Stimulated activated naive CD8-positive, alpha-beta T cell treated with anti-CD3 and anti-CD28 coated beads, Interleukin-15, Interleukin-2, amounts not matched to agents 100 ng/mL and 50 ng/mL, for 24 hours (primary cell): ENCODE measurements around the gene NIFK.
"Not testable (repeated sequence)": the region's sequence is repeated elsewhere in the genome, so short reads cannot be mapped to it uniquely, and the experiment has no call there.

Experiments
- H3K27ac Mint-ChIP-seq: one replicate; pipeline ENCODE4 v1.8.0; 2021; ENCODE audit warnings: mild to moderate bottlenecking, mixed read lengths
- H3K27me3 Mint-ChIP-seq: one replicate; pipeline ENCODE4 v1.8.0; 2021; ENCODE audit warnings: mixed read lengths
- H3K36me3 Mint-ChIP-seq: one replicate; pipeline ENCODE4 v1.8.0; 2021; ENCODE audit warnings: low read depth, mixed read lengths
- H3K4me1 Mint-ChIP-seq: one replicate; pipeline ENCODE4 v1.8.0; 2021; ENCODE audit warnings: low read depth, mixed read lengths
- H3K4me3 Mint-ChIP-seq: one replicate; pipeline ENCODE4 v1.8.0; 2021; ENCODE audit warnings: mild to moderate bottlenecking, mixed read lengths
- H3K9me3 Mint-ChIP-seq: one replicate; pipeline ENCODE4 v1.8.0; 2021; ENCODE audit warnings: mixed read lengths

The NIFK gene

DNA sequence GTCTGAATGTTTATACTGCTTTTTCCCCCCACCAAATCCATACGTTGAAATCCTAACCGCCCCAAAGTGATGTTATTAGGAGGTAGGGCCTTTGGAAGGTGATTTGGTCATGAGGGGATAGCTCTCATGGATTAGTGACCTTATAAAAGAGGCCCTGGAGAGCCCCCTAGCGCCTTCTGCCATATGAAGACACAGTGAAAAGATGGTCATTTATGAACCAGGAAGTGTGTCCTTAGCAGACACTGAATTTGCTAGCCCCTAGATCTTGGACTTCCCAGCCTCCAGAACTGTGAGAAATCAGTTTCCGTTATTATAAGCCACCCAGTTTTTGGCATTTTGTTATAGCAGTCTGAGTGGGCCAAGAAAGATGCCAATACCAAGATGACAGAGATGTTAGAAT is 11.5 kb upstream of the NIFK start:
- no peaks in the 10 kb centered on the region for H3K27me3 Mint-ChIP-seq
- H3K27ac Mint-ChIP-seq, result no peak overlapping the region
- H3K4me3 Mint-ChIP-seq, result no peak overlapping the region

DNA sequence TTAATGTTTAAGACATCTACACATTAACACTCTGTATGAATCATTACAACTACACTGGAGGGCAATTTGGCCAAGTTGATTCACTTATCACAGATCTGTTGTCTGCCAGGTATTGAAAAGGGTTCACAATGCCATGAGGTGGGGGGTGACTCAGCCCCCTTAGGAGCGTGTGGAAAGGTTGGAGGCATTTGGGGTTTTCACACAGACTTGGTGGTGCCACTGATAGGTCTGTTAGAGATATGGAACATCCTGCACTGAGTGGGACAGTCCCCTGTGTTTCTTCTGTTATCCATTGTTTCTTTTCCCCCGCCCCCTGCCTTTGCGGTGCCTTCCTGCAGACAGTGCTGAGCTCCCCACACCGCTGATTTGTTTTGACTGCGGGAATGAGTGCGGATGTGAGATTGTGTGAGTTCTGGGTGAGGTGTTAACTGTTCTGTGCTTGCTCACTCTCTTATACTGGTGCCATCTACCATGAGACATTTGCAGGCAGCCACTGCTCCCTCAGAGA is 9.4 kb upstream of the NIFK start:
- Mint-ChIP-seq H3K4me3 (peak overlapping the region; percentile 24), H3K9me3 (no peaks in the 10 kb centered on the region), H3K36me3 (no peaks in the 10 kb centered on the region), H3K27me3 (no peaks in the 10 kb centered on the region), H3K27ac (peak overlapping the region; percentile 90), H3K4me1 (peaks cover 28% of the 10 kb centered on the region)

More for the DNA sequence above, 11.5 kb upstream of the NIFK start:
- H3K36me3 Mint-ChIP-seq, result no peaks in the 10 kb centered on the region
- peaks cover 28% of the 10 kb centered on the region for H3K4me1 Mint-ChIP-seq
- H3K9me3 Mint-ChIP-seq, result no peaks in the 10 kb centered on the region

DNA sequence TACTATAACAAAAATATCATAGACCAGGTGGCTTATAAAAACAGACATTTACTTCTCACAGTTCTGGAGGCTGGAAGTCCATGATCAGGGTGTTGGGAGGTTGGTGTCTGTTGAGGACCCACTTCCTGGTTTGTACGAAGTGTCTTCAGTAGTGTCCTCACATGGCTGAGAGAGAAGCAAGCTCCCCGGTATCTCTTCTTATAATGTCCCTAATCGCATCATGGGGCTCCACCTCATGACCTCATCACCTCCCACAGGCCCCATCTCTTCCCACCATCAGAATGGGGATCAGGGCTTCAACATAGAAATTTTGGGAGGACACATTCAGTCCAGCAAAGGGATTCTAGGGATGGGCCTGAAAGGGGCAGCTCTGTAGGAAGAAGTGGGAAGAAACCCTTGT is 4.8 kb upstream of the NIFK start:
- Mint-ChIP-seq H3K27ac (peak overlapping the region; percentile 3), H3K4me1 (peaks cover 36% of the 10 kb centered on the region), H3K4me3 (no peak overlapping the region), H3K36me3 (peaks cover 3% of the 10 kb centered on the region), H3K9me3 (no peaks in the 10 kb centered on the region), H3K27me3 (no peaks in the 10 kb centered on the region)

DNA sequence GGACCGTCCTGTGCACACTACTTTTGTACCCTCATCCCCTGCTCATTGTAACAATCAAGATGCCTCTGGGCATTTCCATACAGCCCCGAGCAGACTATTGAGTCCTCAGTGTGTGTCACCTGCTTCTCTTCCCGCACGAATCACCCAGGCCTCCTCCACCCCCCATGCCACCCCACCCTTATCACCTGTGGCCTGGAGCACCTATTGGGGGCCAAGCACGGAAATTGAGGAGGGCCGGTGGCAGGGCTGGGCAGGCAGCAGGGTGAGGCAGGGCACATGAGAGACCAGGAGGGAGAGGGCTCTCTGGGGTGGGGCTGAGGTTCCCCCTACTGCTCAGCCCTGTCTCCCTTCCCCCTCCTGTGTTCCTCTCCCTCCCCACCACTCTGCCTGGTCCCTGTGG is 4.3 kb upstream of the NIFK start:
- Mint-ChIP-seq H3K27ac (no peak overlapping the region), H3K36me3 (peaks cover 8% of the 10 kb centered on the region), H3K9me3 (no peaks in the 10 kb centered on the region), H3K4me3 (no peak overlapping the region), H3K27me3 (no peaks in the 10 kb centered on the region), H3K4me1 (peaks cover 32% of the 10 kb centered on the region)

DNA sequence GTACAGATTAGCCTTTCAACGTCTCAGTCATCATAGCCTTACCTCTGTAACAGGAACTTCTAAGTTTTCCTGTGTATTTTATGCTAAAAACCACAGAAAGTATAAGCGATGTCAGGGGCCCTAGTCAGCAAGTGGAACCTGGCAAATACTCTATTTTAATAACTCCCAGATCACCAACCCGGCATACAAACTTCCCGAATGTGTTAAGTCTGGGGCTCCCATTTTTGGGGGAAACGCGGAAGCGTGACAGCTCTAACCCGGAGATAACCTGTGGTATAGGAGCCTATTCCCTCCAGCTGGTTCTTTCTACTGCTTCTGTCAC is 574 bp downstream of the NIFK start:
- Mint-ChIP-seq H3K27ac (peak overlapping the region; percentile 94), H3K4me1 (peaks cover 51% of the 10 kb centered on the region), H3K9me3 (no peaks in the 10 kb centered on the region), H3K36me3 (peaks cover 44% of the 10 kb centered on the region), H3K27me3 (no peaks in the 10 kb centered on the region), H3K4me3 (peak overlapping the region; percentile 98)

DNA sequence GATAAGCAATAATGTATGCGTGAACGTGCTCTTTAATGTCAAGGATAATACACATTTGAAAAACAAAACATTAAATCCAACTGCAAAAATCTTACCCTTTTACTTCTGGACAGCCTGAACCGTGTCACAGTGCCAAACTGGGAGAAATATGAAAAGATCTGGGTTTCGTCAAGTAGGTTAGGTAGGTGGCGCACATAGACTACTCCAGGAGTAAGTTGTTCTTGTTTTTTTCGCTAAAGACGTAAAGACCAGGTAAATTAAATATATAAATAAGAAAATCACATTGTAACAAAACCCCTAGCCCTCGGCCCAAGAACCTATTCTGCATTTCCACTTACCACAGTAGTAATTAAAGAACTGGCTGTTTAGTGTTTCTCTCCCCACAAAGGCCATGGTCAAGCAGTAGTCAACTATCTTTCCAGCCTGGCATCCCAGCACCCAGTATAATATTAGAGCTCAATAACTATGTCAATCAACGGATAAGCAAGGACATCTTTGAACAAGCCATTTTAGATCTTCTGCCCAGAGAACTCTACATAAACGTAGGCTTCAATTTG is 1.1 kb downstream of the NIFK start:
- H3K9me3 Mint-ChIP-seq, result no peaks in the 10 kb centered on the region
- peak overlapping the region; percentile 98 for H3K4me3 Mint-ChIP-seq
- H3K27me3 Mint-ChIP-seq, result no peaks in the 10 kb centered on the region
- peaks cover 56% of the 10 kb centered on the region for H3K4me1 Mint-ChIP-seq
- H3K27ac Mint-ChIP-seq, result peak overlapping the region; percentile 94
- H3K36me3 Mint-ChIP-seq, result peaks cover 49% of the 10 kb centered on the region

DNA sequence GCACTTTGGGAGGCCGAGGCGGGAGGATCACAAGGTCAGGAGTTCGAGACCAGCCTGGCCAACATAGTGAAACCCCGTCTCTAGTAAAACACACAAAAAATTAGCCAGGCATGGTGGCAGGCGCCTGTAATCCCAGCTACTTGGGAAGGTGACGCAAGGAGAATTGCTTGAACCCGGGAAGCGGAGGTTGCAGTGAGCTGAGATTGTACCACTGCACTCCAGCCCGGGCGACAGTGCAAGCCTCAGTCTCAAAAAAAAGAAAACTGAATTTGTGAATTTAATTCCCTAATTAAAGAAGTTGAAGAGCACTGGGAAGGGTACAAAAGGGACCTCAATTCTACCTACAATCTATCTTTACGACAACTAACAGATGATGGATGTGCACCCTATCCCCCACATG is 2.1 kb downstream of the NIFK start:
- peak overlapping the region; percentile 49 for H3K27ac Mint-ChIP-seq
- not testable (repeated sequence) for H3K27me3 Mint-ChIP-seq, H3K9me3 Mint-ChIP-seq
- peak overlapping the region; percentile 98 for H3K4me3 Mint-ChIP-seq
- H3K36me3 Mint-ChIP-seq, result peaks cover 58% of the 10 kb centered on the region
- peaks cover 57% of the 10 kb centered on the region for H3K4me1 Mint-ChIP-seq

DNA sequence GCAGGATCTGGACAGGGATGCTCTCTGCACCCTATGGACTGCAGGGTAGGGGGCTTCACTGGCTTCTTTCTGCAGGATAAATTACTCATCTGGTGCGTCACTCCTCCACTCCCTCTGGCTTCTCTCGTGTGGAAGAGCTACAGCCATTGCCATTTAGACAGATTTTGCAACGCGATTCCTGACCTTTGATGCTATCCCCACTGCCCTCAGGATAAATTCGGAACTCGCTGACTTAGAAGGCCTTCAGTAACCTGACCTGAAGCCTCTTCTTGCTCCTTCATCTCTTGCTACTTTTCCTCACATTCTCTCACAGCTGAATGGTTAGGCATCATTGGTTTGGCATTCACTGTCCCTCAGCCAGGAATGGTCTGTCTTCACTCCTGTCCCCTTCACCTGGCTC is 5.3 kb downstream of the NIFK start:
- Mint-ChIP-seq H3K9me3 (no peaks in the 10 kb centered on the region), H3K27me3 (no peaks in the 10 kb centered on the region), H3K4me3 (peak overlapping the region; percentile 9), H3K27ac (peak overlapping the region; percentile 32), H3K4me1 (peaks cover 64% of the 10 kb centered on the region), H3K36me3 (peaks cover 84% of the 10 kb centered on the region)

DNA sequence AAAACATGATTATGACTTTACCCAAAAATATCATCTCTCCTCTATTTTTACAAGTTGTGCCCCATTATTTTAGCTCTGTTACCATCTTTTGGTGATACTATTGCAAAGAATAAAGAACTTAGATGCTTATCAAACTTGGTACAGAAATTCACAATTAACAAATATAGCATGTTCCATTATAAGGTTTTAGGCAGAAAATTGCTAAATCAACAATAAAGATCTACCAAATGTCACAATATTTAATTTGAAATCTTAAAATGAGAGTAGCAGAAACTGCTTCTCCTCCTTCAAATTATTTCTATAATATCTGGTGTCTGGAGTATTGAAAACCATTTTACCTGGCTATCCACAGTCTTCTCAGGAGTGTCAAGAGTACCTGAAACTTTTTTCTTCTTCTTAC is 8.7 kb downstream of the NIFK start:
- Mint-ChIP-seq H3K4me1 (peaks cover 67% of the 10 kb centered on the region), H3K9me3 (no peaks in the 10 kb centered on the region), H3K27ac (peak overlapping the region; percentile 86), H3K27me3 (no peaks in the 10 kb centered on the region), H3K4me3 (no peak overlapping the region), H3K36me3 (peaks cover 62% of the 10 kb centered on the region)

DNA sequence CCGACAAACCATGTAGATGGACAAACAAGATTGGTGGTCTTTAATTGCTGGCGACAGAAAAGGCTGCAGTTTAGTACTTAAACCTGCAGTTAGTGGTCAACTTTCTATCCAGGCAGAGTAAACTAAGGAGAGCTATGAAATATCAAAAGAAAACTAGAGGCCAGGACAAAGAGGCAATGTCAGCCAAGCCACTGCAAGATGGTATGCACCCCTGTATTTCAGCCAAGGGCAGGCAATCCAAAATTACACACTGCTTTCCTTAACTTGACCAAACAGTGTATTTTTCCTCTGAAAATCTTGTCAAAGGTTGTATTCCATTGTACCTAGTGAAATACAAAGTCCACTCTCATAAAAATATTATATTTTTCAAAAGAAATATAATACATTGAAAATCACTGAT is 9.3 kb downstream of the NIFK start:
- Mint-ChIP-seq H3K27me3 (no peaks in the 10 kb centered on the region), H3K4me1 (peaks cover 70% of the 10 kb centered on the region), H3K36me3 (peaks cover 61% of the 10 kb centered on the region), H3K27ac (peak overlapping the region; percentile 86), H3K4me3 (no peak overlapping the region), H3K9me3 (no peaks in the 10 kb centered on the region)

DNA sequence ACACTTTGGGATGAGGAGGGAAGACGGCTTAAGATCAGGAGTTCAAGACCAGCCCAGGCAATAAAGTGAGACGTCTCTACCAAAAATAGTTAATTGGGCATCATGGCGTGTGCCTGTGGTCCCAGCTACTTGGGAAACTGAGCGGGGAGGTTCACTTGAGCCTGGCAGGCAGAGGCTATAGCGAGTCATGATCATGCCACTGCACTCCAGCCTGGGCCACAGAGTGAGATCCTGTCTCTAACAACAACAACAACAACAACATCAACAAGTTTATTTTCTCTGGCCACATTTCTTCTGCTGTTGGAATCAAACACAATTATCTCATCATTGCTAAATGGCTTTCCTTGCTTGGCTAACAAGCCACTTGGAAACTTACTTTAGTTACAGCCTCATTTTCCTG is 13.4 kb downstream of the NIFK start:
- Mint-ChIP-seq H3K9me3 (no peaks in the 10 kb centered on the region), H3K27ac (peak overlapping the region; percentile 92), H3K27me3 (no peaks in the 10 kb centered on the region), H3K36me3 (peaks cover 22% of the 10 kb centered on the region), H3K4me3 (peak overlapping the region; percentile 66), H3K4me1 (peaks cover 54% of the 10 kb centered on the region)

DNA sequence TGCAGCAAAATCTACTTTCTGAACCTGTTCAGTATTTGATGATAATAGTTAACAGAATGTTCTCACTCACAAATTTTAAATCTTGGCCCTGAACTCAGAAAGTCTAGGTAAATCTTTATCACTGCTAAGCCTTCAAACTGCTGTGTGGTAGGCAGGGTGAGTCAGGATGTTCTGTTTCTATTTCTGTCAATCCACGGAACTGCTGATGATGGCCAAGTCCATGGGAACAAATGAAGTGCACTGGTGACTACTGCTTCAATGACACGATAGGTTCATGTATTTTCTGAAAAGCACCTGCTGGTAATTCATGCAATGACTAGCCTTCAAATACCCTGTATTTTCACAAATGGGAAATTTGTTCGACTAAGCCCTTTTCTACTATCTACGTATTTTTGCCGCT is 14.2 kb downstream of the NIFK start:
- H3K4me3 Mint-ChIP-seq, result peak overlapping the region; percentile 66
- peak overlapping the region; percentile 92 for H3K27ac Mint-ChIP-seq
- no peaks in the 10 kb centered on the region for H3K27me3 Mint-ChIP-seq
- H3K36me3 Mint-ChIP-seq, result peaks cover 14% of the 10 kb centered on the region
- peaks cover 46% of the 10 kb centered on the region for H3K4me1 Mint-ChIP-seq
- H3K9me3 Mint-ChIP-seq, result no peaks in the 10 kb centered on the region

DNA sequence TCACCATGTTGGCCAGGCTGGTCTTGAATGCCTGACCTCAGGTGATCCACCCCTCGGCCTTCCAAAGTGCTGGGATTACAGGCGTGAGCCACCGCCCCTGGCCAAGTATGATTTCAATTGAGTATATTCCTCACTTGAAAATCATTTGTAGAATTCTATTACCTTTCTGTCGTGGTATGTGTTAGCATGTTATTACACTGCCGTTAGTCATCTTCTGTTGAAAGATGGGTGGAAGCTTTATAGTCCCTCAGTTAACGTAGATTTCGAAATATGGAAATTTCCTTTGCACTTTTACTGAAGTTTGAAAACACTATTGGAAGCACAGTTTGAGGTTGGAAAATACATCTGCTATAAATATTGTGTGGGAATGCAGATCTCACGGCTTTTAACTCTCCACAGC is 14.7 kb downstream of the NIFK start:
- H3K9me3 Mint-ChIP-seq, result no peaks in the 10 kb centered on the region
- H3K36me3 Mint-ChIP-seq, result peaks cover 8% of the 10 kb centered on the region
- no peaks in the 10 kb centered on the region for H3K27me3 Mint-ChIP-seq
- peaks cover 42% of the 10 kb centered on the region for H3K4me1 Mint-ChIP-seq
- H3K27ac Mint-ChIP-seq, result peak overlapping the region; percentile 92
- peak overlapping the region; percentile 66 for H3K4me3 Mint-ChIP-seq

DNA sequence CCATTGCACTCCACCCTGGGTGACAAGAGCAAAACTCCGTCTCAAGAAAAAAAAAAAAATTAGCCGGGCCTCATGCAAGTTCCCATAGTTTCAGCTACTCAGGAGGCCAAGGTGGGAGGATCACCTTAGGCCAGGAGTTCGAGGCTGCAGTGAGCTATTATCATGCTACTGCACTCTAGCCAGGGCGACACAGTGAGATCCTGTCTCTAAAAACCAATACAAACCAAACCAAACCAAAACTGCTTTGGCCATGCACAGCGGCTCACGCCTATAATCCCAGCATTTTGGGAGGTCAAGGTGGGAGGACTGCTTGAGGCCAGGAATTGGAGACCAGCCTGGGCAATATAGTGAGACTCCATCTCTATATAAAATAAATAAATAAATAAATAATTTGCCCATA is 19.1 kb downstream of the NIFK start:
- Mint-ChIP-seq H3K36me3 (no peaks in the 10 kb centered on the region), H3K4me1 (peaks cover 15% of the 10 kb centered on the region), H3K9me3 (no peaks in the 10 kb centered on the region), H3K27me3 (no peaks in the 10 kb centered on the region), H3K27ac (no peak overlapping the region), H3K4me3 (no peak overlapping the region)

DNA sequence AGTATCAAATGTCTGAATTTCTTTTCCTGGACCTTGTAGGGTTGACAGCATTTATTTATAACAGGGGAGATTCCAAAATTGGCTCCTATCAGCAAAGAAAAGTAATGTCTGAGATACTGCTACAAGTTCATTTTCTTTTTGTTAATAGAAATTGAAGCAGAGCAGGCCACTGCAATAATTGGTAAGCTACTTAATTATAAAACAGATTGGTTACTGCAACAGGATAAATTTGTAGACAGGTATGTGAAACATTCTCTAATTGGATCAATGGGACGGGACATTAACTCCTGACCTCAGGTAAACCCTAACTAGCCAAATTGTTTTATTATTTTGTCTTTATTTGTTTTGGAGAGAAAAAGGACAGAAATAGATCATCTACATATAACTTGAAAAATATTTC is 20.5 kb downstream of the NIFK start:
- Mint-ChIP-seq H3K4me3 (no peak overlapping the region), H3K27me3 (no peaks in the 10 kb centered on the region), H3K36me3 (no peaks in the 10 kb centered on the region), H3K9me3 (no peaks in the 10 kb centered on the region), H3K27ac (no peak overlapping the region), H3K4me1 (peaks cover 7% of the 10 kb centered on the region)

DNA sequence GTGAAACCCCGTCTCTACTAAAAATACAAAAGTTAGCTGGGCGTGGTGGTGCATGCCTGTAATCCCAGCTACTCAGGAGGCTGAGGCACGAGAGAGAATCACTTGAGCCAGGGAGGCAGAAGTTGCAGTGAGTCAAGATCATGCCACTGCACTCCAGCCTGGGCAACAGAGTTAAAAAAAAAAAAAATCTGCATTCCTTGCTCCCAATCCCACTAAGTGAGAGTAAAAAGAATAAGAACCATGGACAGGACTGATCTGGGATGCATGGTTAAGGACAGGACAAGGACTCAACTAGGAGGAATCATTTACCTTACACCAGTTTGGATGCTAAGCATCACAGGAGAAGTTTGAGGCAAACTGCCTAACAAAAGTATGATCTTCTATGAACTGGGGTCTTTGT is 25.2 kb downstream of the NIFK start:
- H3K4me3 Mint-ChIP-seq, H3K36me3 Mint-ChIP-seq, H3K9me3 Mint-ChIP-seq, H3K27ac Mint-ChIP-seq, H3K27me3 Mint-ChIP-seq, H3K4me1 Mint-ChIP-seq: not testable (repeated sequence)
